ENCODE measurements around the gene PRR33. TPM values are rescaled to one million over a fixed set of nuclear protein-coding genes. Genes with fewer than 3 reads are reported as not detected.

The PRR33 gene
- total RNA-seq, 1 donor from 2014 or later: not detected

- Histone ChIP-seq H3K27me3 (no peaks in the 10 kb centered on the region), H3K27ac (no peak overlapping the region), H3K4me1 (peaks cover 11% of the 10 kb centered on the region), H3K9me3 (no peaks in the 10 kb centered on the region), H3K36me3 (no peaks in the 10 kb centered on the region), H3K4me3 (no peak overlapping the region)
- no peak for DNase-seq (ENCODE audit: extremely low spot score in 2 of 2)
- TF ChIP-seq, protein P1, sequence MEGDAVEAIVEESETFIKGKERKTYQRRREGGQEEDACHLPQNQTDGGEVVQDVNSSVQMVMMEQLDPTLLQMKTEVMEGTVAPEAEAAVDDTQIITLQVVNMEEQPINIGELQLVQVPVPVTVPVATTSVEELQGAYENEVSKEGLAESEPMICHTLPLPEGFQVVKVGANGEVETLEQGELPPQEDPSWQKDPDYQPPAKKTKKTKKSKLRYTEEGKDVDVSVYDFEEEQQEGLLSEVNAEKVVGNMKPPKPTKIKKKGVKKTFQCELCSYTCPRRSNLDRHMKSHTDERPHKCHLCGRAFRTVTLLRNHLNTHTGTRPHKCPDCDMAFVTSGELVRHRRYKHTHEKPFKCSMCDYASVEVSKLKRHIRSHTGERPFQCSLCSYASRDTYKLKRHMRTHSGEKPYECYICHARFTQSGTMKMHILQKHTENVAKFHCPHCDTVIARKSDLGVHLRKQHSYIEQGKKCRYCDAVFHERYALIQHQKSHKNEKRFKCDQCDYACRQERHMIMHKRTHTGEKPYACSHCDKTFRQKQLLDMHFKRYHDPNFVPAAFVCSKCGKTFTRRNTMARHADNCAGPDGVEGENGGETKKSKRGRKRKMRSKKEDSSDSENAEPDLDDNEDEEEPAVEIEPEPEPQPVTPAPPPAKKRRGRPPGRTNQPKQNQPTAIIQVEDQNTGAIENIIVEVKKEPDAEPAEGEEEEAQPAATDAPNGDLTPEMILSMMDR (IDR thresholded peaks at IDR 0.05): no peak
- TF ChIP-seq POLR2AphosphoS5 (IDR thresholded peaks at IDR 0.05; ENCODE audit: insufficient read depth in 1 of 2, low read depth in 1 of 2): no peak
- no peak for TF ChIP-seq POLR2A (IDR thresholded peaks at IDR 0.05)
- intact Hi-C loops (cut with DNase I): no loop called here
Observed at GRCh38 chr11:1936781-1937615, 45.3 kb upstream of the PRR33 start.

DNA sequence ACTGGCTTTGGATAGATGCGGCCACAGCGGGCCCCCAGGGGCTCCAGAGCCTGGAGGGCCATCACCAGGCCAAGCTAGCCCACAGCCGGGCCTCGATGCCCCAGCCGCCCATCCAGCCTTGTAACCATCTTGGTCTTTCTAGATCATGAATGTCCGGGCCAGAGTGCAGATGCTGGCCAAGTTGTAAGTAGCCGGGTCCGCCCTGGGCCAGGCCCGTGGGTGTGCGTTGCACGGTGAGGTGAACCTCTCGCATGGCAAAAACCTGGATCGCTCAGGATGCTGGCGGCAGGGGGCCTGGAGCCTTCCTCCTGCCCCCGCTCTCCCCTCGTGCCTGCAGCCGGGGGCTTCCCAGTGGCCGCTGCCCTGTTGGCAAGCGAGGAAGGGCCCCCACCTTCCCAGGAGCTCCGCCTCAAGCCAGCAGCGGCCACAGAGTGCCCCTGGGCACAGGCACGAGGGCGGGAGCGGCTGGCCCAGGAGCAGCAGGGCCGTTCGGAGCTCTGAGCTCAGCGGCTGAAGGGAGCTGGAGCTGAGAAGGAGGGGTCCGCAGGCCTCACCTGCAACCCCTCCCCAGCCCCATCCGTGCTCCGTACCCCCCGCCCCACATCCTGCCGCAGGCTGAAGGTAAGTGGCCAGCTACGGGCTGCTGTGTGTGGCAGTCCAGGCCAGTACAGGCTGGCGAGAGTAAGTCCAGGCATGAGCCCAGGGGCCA, 44.5 kb upstream of the PRR33 start:
- H3K9me3 ChIP-seq: no peaks in the 10 kb centered on the region
- H3K27ac ChIP-seq: no peak overlapping the region
- H3K4me1 ChIP-seq: peaks cover 15% of the 10 kb centered on the region
- intact Hi-C loops (cut with DNase I): no loop called here
- no peak for DNase-seq (ENCODE audit: extremely low spot score in 2 of 2)
- no peak overlapping the region for H3K4me3 ChIP-seq
- H3K36me3 ChIP-seq: no peaks in the 10 kb centered on the region
- TF ChIP-seq POLR2A (IDR thresholded peaks at IDR 0.05): no peak
- no peaks in the 10 kb centered on the region for H3K27me3 ChIP-seq

DNA sequence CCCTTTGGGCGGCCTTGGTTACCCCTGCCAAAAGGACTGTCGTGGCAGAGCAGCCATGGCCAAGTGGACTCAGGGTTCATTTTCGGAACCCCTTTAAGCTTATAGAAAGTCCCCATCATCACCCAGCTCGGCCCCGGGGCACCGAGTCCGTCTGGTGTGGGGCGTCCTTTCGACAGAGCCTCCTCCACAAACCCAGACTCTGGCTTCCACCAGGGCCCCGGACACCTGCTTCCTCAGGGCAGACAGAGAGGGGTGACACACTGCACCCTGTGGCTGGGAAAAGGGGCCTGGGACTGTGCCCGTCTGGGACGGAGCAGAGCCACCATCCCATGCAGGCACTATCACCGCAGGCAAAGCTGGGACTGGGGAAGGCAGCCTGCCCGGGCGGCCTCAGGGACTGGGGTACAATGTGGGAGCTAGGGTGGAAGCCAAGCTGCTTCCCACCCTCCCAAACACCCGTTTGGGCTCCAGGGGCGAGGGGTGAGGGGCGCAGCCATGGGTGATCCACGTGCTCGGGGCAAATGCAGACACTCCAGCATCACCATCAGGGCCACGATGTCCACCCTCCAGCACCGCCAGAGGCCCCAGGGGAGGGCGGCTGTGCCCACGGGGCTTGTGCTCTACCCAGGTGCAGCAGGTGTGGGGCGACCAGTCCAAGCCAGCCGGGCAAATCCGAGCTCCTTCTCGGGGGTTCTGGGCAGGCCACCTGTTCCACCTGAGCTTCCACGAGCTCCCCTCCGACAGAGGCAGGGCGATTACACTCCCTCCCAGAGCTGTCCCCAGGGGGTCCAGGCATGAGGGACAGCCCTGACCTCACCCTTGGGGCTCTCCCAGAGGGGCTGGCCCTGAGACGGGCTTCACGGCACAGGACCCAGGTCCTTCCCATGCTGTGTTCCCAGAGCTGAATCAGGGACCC, 43.7 kb upstream of the PRR33 start:
- Histone ChIP-seq H3K27me3 (no peaks in the 10 kb centered on the region), H3K27ac (no peak overlapping the region), H3K4me3 (no peak overlapping the region), H3K36me3 (no peaks in the 10 kb centered on the region), H3K4me1 (peaks cover 17% of the 10 kb centered on the region), H3K9me3 (no peaks in the 10 kb centered on the region)
- intact Hi-C loops (cut with DNase I): no loop called here
- TF ChIP-seq, protein P1 (IDR thresholded peaks at IDR 0.05): no peak
- TF ChIP-seq POLR2AphosphoS5 (IDR thresholded peaks at IDR 0.05; ENCODE audit: insufficient read depth in 1 of 2, low read depth in 1 of 2): no peak
- DNase-seq (ENCODE audit: extremely low spot score in 2 of 2): no peak

DNA sequence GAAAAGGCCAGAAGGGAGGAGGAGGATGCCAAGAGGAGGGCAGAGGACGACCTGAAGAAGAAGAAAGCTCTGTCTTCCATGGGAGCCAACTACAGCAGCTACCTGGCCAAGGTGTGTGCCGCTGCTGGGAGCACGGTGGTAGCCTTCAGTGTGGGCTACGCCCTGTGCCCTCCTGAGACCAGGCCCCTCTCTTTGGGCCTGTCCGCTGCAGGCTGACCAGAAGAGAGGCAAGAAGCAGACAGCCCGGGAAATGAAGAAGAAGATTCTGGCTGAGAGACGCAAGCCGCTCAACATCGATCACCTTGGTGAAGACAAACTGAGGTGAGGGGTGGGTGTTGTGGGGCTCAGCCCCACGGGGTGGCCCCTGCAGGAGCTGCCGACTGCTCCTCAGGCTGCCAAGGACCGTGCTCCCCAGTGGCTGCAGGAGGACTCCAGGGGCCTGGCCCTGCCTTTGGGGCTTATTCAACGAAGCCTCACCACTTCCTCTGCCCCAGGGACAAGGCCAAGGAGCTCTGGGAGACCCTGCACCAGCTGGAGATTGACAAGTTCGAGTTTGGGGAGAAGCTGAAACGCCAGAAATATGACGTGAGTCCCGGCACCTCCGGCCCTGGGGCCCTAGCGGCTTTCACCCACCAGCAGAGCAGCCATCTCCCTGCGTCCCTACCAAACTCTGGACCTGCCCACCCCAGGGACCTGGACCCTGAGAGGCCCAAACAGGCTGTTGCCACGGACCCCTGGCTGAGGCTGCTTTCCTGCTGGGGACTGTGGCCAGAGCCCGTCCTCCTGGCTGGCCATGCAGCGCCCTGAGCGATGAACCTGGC, 42.9 kb upstream of the PRR33 start:
- TF ChIP-seq POLR2A (IDR thresholded peaks at IDR 0.05): no peak
- TF ChIP-seq, protein P1 (IDR thresholded peaks at IDR 0.05): no peak
- no peak for TF ChIP-seq POLR2AphosphoS5 (IDR thresholded peaks at IDR 0.05; ENCODE audit: insufficient read depth in 1 of 2, low read depth in 1 of 2)
- H3K36me3 ChIP-seq: no peaks in the 10 kb centered on the region
- no peak for DNase-seq (ENCODE audit: extremely low spot score in 2 of 2)
- no peaks in the 10 kb centered on the region for H3K9me3 ChIP-seq
- H3K27ac ChIP-seq: no peak overlapping the region
- intact Hi-C loops (cut with DNase I): no loop called here
- H3K4me1 ChIP-seq: peaks cover 17% of the 10 kb centered on the region
- H3K4me3 ChIP-seq: no peak overlapping the region
- no peaks in the 10 kb centered on the region for H3K27me3 ChIP-seq
